GM19467 (cell line): ENCODE data around the gene RTN4IP1.
"Not testable (repeated sequence)": the region's sequence is repeated elsewhere in the genome, so short reads cannot be mapped to it uniquely, and the experiment has no call there.

ENCODE experiments used
- ATAC-seq: cut with Tn5 transposase; IDR thresholded peaks from one replicate; pipeline ENCODE4 v1.9.1; 2021; ENCODE audit warnings: mild to moderate bottlenecking, moderate library complexity; ENCODE audit not compliant: unreplicated experiment

Gene RTN4IP1

GRCh38 chr6:106548926-106549455 is 80.3 kb downstream of the RTN4IP1 start:
- ATAC-seq: not testable (repeated sequence)

DNA sequence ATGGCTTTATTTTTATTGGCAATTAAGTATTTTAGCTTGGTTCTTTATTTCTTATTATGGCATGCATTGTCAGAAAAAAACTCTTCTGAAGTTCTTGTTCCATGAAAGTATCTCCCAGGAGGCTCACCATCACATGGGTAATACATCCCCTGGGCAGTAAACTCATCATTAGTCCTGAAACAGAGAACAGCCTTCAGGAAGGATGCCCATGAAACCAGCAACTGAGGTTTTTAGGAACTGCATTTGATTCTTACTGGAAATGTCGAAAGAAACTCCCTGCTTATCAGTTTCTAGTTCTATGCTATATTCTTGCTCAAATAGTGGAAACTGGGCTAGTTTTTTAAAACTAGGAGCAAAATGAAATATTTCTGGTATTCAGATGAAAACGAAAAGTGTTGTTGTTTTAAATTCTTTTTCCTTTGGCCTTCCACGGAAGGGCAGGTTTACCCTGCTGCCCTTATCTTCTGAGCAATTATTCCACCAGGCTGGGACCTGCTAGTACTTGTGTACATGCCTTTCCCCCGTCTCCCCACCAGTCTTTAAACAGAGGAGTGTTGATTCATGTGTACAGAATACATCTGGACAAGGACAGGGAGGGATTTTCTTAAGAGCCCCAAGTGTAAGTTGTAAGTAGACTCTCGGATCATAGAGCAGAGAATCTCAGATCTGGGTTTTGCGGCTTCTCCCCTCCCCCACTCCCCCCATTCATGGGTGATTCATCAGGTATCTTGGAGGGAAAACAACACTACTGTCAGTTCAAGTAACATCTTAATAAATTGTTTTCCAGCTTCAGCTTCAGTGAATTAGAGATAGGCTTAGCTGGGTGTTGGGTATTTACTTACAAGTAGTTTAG is 81.5 kb downstream of the RTN4IP1 start:
- ATAC-seq: no peak

DNA sequence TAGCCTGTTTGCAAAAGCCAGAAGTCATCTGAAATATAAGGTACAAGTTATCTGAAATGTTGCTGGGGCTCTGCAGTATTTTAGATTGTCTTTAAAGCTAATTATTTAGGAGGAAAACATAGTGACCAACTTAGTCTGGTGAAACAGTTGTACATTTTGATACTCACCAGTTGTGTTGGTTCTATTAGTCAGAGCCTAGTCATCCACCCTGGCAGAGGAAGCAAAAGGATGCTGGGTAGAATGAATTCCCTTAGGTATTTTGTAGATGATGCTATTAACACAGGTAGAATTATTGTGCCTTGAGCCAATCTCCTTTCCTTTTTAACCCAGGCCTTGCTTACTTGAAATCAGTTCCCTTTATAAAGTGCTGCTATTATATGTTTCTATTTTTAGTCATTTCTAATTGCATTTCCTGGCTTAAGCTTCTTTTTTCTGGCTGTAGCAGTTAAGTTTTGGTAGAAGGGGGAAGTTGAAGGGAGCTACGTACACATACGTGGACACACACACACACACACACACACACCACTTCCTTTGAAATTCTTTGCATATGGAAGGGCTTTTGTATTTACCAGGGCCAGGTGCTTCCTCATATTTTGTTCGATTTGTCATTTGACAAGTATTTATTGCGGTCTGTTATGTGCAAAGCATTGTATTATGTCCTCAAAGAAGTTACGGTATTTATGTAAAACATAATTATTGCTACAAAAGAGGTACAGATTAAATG is 82.4 kb downstream of the RTN4IP1 start:
- peak; percentile 68 for ATAC-seq

GRCh38 chr6:106546261-106546690 is 83.0 kb downstream of the RTN4IP1 start:
- no peak for ATAC-seq

DNA sequence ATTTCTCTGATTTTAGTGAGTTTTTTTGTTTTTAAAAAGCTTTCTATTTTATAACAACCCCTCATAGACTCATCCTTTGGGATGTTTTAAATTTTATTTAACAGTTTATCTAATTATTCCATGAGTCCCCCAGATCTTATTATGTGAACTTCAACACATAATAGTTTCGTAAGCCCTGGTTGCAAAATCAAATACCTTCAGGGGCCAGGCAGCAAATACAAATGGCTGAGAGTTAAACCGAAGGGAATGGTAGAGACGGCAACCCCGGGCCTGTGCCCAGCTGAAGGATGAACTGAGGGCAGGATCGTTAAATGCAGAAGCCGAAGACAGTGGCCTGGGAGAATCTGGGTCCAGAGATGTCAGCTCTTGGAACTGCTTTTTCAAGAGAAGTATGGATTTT is 88.4 kb downstream of the RTN4IP1 start:
- no peak for ATAC-seq

- ATAC-seq: no peak
Observed at GRCh38 chr6:106540432-106540831, 88.9 kb downstream of the RTN4IP1 start.

DNA sequence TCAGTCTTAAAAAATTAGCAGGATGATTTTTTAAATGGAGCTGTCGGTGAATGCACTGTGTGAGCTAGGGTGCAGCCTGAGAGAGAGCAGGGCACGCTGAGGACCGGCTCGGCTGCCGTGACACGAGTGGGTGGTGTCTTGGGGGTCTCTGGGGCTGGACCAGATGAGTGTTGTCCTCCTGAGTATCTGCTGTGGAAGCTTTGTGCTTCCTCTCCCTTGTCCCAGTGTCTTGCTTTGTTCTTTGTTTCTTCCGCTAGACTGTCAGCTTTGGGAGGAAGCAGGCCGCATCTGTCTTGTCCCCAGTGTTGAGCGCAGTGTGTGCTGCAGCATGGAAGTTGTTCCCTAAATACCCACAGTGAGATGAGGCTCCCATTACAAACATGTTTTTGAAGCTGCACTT is 89.4 kb downstream of the RTN4IP1 start:
- ATAC-seq: no peak

DNA sequence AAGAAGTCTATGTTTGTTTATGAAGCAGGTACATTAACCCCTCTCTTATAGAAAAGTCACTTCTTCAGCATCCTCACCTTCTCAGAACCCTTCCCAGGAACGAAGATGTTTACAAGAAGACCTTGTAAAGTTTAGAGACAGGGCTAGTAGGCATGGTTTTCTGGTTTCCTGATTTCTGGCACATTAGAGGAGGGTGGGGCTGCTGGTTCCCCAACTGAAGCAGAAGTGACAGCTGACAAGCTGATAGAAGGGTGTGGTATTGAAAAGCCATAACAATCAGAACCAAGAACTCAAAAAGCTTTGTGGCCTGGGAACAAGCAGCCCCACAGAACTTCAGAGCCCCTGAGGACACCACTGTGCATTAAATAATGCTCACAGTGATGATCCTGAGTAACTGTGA is 91.2 kb downstream of the RTN4IP1 start:
- no peak for ATAC-seq

DNA sequence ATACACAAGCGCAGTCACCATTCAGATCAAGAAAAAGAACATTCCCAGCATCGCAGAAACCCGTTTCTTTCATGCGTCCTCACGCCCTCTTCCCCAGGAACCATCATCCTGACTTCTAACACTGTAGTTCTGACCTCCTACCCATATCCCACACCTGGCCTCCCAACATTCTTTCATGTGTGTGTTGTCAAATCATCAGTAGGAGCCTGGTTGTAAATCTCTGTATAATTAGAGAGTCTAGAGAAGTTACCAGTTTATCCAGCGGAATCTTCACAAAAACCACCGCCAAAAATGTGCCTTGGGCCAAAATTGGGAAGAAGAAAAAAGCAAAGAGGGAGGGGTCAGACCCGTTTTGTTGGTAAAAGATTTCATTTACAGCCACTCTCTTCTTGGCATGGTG is 91.6 kb downstream of the RTN4IP1 start:
- no peak for ATAC-seq

GRCh38 chr6:106536851-106537250 is 92.4 kb downstream of the RTN4IP1 start:
- no peak for ATAC-seq

DNA sequence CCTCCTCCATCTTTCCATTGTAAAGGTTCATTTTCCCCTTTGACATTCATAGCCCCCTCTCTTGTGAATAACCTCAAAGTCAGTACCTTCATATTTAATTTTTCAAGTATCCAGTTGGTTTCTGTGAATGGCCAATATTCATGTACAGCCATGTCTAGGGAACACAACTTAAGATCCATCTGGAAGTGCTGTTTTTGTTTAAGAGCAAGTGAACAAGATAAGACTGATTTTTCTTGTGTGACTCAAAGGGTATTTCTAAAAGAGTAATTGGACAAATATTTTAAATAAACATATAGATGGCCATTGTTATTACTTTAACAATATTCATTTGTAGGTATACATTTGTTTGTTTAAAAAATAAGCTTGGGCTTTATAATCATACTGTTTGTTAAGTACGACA is 92.9 kb downstream of the RTN4IP1 start:
- no peak for ATAC-seq

GRCh38 chr6:106535012-106535411 is 94.3 kb downstream of the RTN4IP1 start:
- no peak for ATAC-seq

GRCh38 chr6:106534564-106534982 is 94.7 kb downstream of the RTN4IP1 start:
- no peak for ATAC-seq

GRCh38 chr6:106534004-106534403 is 95.3 kb downstream of the RTN4IP1 start:
- ATAC-seq: no peak

DNA sequence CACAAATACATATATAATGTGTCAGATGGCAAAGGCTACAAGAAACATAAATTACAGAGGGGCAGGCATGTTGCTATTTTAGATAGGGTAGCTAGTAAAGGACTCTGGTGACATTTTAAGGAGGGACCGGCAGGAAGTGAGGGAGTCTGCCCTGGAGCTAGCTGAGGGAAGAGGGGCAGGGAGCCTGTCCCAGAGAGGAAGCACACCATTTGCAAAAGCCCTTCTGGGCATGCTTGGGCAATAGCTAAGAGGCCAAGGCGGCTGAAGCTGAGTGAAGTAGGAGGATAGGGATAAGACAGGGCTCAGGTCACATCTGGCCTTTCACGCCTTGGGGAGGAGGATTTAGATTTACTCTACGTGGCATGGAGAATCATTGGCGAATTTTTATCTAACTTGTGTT is 96.2 kb downstream of the RTN4IP1 start:
- no peak for ATAC-seq

DNA sequence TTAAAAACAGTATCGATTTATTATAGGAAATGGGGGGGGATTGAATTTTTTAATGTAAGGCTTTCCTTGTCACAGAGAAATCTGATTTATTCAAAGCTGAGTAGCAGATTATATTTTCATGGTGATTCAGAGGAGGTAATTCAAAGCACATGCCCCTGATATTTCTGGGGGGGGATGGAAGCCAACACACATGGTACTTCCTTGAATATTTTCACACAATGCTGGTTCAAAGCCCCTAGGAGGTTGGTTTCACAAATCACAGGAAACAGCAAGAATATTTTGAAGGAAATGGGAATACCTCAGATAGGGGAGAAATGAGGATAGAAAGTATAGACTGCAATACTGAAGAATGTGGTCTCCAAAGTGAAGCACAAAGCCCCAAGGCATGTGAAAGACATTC is 98.8 kb downstream of the RTN4IP1 start:
- no peak for ATAC-seq

GRCh38 chr6:106530026-106530425 is 99.3 kb downstream of the RTN4IP1 start:
- ATAC-seq: no peak

DNA sequence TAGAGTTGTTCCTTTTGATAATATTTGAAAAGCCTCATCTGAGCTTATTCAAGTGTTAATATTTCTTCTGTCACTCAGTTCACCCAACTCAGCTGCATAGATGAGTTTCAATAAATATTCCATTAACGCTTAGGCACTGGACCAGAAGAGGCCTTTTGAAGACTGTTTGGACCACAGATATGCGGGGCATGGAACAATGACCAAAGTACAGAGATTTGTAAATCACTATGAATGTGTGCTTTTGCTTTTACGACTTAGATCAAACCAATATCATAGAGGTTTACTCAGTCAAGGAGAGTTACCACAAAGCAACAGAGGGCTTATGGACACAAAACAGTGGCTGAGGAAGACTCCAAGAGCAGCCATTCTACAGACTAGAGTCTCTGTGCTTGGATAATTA is 99.9 kb downstream of the RTN4IP1 start:
- no peak for ATAC-seq

DNA sequence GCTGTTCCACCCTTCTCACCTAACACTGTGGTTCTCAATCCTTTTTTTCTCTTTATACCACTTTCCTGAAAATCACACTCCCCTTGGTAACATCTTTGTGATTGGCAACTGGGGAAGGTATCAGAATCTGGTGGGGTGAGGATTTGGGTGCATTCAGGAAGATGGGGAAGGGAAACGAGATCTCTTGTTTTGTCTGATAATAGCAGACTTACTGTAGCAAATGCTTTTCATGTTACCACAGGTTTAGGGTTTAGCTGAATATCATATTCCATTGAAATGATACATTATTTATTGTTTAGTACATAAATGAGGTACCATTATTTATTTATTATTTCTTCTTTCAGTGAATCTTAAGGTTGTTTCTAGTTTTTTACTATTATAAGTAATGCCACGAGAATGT is 100.8 kb downstream of the RTN4IP1 start:
- no peak for ATAC-seq

DNA sequence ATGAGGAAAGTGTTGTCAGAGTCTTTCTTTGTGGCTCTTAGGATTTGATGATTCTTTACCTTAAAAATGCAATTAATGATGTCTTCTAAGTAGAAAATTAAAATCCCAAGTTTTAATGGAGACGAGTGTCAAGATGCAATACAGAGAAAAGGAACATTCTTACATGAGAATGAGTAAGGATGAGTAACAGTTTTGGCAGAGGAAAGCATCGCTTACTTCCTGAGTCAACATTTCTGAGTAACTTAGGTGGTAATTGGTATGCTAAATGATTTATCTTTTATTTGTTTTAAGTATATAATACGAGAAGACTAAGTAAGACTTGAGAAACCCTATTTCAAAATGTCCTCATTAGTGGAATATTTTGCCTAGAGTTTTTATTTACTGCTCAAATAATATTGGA is 101.3 kb downstream of the RTN4IP1 start:
- no peak for ATAC-seq

GRCh38 chr6:106527117-106527516 is 102.2 kb downstream of the RTN4IP1 start:
- no peak for ATAC-seq

- ATAC-seq: no peak
Observed at GRCh38 chr6:106525882-106526275, 103.4 kb downstream of the RTN4IP1 start.
